Lower lobe of right lung (tissue), 2 donors: ENCODE measurements around the gene HDGFL2. TPM values are rescaled to one million over a fixed set of nuclear protein-coding genes. Genes with fewer than 3 reads are reported as not detected.

Experiments
- ATAC-seq, 2 donors: fragments of 200-7000 bp; cut with Tn5 transposase; one replicate each; pipeline ENCODE4 v1.9.1; 2020 to 2022; ENCODE audit warnings: mild to moderate bottlenecking in 2 of 2, moderate library complexity in 2 of 2
- DNase-seq: peaks from one replicate; pipeline ENCODE4 v3.0.0-alpha.2; 2020
- H3K27ac ChIP-seq: fragments of 200-600 bp; one replicate; pipeline ENCODE4 v1.8.0; 2022
- H3K27me3 ChIP-seq: fragments of 200-600 bp; one replicate; pipeline ENCODE4 v1.8.0; 2022; ENCODE audit warnings: low read depth
- H3K36me3 ChIP-seq: fragments of 200-600 bp; one replicate; pipeline ENCODE4 v1.8.0; 2022; ENCODE audit warnings: mild to moderate bottlenecking
- H3K4me1 ChIP-seq: fragments of 200-600 bp; one replicate; pipeline ENCODE4 v1.8.0; 2022
- H3K4me3 ChIP-seq: fragments of 200-600 bp; one replicate; pipeline ENCODE4 v1.8.0; 2022; ENCODE audit warnings: mild to moderate bottlenecking
- H3K9me3 ChIP-seq: fragments of 200-600 bp; one replicate; pipeline ENCODE4 v1.8.0; 2022
- CTCF ChIP-seq: fragments of 200-600 bp; IDR thresholded peaks from one replicate; pipeline ENCODE4 v1.8.0; 2022; ENCODE audit warnings: antibody characterized with exemption, mild to moderate bottlenecking
- intact Hi-C: fragments of 100-400 bp; cut with DNase I; formaldehyde crosslinking; loops from one replicate; pipeline ENCODE4 v1.11.0; 2022
- total RNA-seq: library from RNA; stranded (reverse); fragmentation: NEBNext Ultra II Directional; extraction: Animal tissue kit (Norgen Biotek cat#: 25700); gene quantifications from one replicate; pipeline ENCODE4 v1.2.1, GENCODE V29; 2021
- donor health status: DM: no; HTN: yes; CAD: no; lungs with severe emphysema.

Gene HDGFL2
- total RNA-seq, 1 donor from 2014 or later = 29.4 TPM

DNA sequence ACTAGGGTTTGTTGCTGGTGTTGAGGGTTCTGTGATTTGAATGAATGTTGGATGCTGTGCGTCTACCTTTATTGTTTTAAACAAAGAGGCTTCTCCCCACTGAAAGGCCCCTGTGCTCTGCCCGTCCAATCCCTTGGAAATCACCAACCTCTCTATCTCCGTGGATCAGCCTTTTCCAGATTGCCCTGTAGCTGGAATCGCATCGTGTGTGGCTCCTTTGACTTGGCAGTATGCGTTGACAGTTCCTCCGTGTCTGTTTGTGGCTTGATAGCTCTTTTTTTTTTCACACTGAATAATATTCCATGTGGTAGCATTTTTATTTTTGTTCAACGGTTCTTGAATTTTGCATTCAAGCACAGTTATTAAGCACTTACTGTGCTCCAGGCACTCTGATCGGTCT is 37.7 kb upstream of the HDGFL2 start:
- no peak for DNase-seq
- no peak for TF ChIP-seq CTCF
- intact Hi-C loops = no loop called here
- no peak overlapping the region for H3K27ac ChIP-seq
- peaks cover 38% of the 10 kb centered on the region for H3K36me3 ChIP-seq
- H3K4me3 ChIP-seq = no peak overlapping the region
- H3K27me3 ChIP-seq = no peaks in the 10 kb centered on the region
- peaks cover 22% of the 10 kb centered on the region for H3K4me1 ChIP-seq
- H3K9me3 ChIP-seq = no peaks in the 10 kb centered on the region
- no peak for ATAC-seq

GRCh38 chr19:4436231-4436630 is 35.9 kb upstream of the HDGFL2 start:
- H3K27me3 ChIP-seq = no peaks in the 10 kb centered on the region
- ATAC-seq = no peak
- no peak for TF ChIP-seq CTCF
- H3K9me3 ChIP-seq = no peaks in the 10 kb centered on the region
- no peak overlapping the region for H3K4me3 ChIP-seq
- H3K4me1 ChIP-seq = peaks cover 10% of the 10 kb centered on the region
- intact Hi-C loops = no loop called here
- peaks cover 26% of the 10 kb centered on the region for H3K36me3 ChIP-seq
- H3K27ac ChIP-seq = no peak overlapping the region
- no peak for DNase-seq

GRCh38 chr19:4437103-4437502 is 35.0 kb upstream of the HDGFL2 start:
- H3K4me1 ChIP-seq = peaks cover 2% of the 10 kb centered on the region
- intact Hi-C loops = no loop called here
- H3K36me3 ChIP-seq = peaks cover 19% of the 10 kb centered on the region
- DNase-seq = no peak
- H3K27ac ChIP-seq = no peak overlapping the region
- H3K4me3 ChIP-seq = no peak overlapping the region
- H3K9me3 ChIP-seq = no peaks in the 10 kb centered on the region
- no peaks in the 10 kb centered on the region for H3K27me3 ChIP-seq
- no peak for ATAC-seq
- no peak for TF ChIP-seq CTCF

DNA sequence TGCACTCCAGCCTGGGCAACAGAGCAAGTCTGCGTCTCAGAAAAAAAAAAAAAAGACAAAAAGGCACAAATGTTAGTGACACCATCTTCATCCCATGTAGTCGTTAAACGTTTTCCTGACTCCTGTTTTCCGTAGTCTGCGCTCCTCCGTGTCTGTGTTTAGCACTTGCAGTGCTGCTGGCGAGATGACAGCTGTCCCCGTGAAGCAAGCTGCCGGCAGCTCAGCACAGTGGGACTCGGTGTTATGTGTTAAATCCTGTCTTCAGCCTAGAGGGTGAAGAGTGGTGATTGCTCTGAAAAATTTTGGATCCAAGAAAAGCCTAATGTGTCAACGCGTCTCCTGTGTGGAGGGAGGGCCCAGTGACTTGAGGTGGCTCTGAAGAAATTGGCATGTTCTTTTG is 32.9 kb upstream of the HDGFL2 start:
- peaks cover 8% of the 10 kb centered on the region for H3K36me3 ChIP-seq
- DNase-seq (no peak), ATAC-seq (no peak)
- no peaks in the 10 kb centered on the region for H3K4me1 ChIP-seq
- H3K9me3 ChIP-seq = no peaks in the 10 kb centered on the region
- H3K4me3 ChIP-seq = no peak overlapping the region
- TF ChIP-seq CTCF = no peak
- no peaks in the 10 kb centered on the region for H3K27me3 ChIP-seq
- intact Hi-C loops = no loop called here
- no peak overlapping the region for H3K27ac ChIP-seq

- no peaks in the 10 kb centered on the region for H3K4me1 ChIP-seq
- intact Hi-C loops = no loop called here
- DNase-seq (no peak), ATAC-seq (no peak)
- no peak overlapping the region for H3K4me3 ChIP-seq
- H3K27me3 ChIP-seq = no peaks in the 10 kb centered on the region
- TF ChIP-seq CTCF = no peak
- peaks cover 31% of the 10 kb centered on the region for H3K36me3 ChIP-seq
- H3K27ac ChIP-seq = no peak overlapping the region
- no peaks in the 10 kb centered on the region for H3K9me3 ChIP-seq
Observed at GRCh38 chr19:4441994-4442818, 29.9 kb upstream of the HDGFL2 start.
